GM12864 (cell line): ENCODE results near the gene STX19.
A peak's percentile ranks its signal among the peaks of the same experiment; 100 is the strongest.

Experiments used
- DNase-seq: peaks from one replicate; pipeline ENCODE4 v3.0.0-alpha.2; 2011; ENCODE audit warnings: low read depth
- H3K4me3 ChIP-seq: 2 replicates; pipeline ENCODE4 v1.5.1; 2011; ENCODE audit warnings: mild to moderate bottlenecking, low read depth, low read length, control low read depth
- TF ChIP-seq, protein P1 (sequence below): IDR thresholded peaks from 2 replicates; pipeline ENCODE4 v1.5.1; 2011; ENCODE audit warnings: low read depth, mild to moderate bottlenecking, moderate library complexity, low read length, control low read depth, inconsistent platforms; ENCODE audit errors: missing control alignments

STX19 gene

DNA sequence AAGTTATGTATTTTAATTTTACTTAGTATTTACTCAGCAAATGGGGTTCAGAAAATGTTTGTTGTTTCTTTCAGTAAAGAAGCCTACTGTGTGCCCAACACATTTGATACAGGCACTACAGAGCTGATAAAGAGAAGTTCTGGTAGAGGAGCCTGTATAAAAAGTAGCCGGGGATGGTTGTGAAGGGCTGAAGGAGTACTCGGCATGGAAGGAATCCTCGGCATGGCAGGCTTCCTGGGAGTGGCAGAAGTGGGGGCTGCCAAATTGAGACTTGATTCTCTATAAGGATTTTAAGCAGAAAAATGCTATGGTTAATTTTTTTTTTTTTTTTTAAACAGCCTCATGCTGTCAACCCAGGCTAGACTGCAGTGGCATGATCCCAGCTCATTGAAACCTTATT, 39.2 kb downstream of the STX19 start:
- TF ChIP-seq, protein P1, sequence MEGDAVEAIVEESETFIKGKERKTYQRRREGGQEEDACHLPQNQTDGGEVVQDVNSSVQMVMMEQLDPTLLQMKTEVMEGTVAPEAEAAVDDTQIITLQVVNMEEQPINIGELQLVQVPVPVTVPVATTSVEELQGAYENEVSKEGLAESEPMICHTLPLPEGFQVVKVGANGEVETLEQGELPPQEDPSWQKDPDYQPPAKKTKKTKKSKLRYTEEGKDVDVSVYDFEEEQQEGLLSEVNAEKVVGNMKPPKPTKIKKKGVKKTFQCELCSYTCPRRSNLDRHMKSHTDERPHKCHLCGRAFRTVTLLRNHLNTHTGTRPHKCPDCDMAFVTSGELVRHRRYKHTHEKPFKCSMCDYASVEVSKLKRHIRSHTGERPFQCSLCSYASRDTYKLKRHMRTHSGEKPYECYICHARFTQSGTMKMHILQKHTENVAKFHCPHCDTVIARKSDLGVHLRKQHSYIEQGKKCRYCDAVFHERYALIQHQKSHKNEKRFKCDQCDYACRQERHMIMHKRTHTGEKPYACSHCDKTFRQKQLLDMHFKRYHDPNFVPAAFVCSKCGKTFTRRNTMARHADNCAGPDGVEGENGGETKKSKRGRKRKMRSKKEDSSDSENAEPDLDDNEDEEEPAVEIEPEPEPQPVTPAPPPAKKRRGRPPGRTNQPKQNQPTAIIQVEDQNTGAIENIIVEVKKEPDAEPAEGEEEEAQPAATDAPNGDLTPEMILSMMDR: no peak
- H3K4me3 ChIP-seq: no peak overlapping the region
- no peak for DNase-seq

DNA sequence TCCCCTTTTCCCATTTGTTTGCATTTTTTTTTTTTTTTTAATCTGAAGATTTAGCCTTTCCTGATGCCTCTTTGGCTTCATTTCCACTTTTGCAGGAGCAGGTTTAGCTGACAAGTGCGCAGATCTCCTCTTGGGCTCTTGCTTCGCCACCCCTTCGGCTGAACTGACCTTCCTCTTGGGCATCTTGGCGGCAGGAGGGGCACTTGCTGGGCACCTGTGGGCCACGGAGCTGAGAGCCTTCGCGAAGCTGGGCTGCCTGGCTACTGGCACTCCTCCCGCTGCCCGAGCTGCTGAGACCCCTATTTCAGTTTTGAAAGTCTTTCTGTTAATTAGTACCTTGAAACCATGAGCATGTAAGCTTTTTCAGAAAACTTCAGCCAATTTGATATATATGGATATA, 39.6 kb downstream of the STX19 start:
- H3K4me3 ChIP-seq: no peak overlapping the region
- TF ChIP-seq, protein P1: no peak
- no peak for DNase-seq

DNA sequence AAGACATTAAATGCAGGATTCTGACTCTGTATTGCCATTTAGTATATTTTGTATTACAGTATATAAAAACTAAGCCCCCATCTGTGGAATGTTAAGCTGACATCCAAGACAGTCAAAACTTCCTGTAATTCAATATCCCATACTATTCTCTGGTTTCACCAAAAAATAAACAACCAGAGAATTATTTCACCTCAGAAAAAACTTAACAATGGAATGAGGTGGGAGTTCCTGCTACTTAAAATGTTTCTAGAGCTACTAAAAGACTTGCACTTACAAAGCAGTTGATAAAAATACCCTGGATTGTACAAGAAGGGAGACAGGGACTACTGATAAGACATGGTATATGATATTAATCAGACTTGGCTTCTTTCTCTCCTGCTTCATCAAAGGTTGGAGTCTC, 40.1 kb downstream of the STX19 start:
- no peak overlapping the region for H3K4me3 ChIP-seq
- TF ChIP-seq, protein P1: no peak
- no peak for DNase-seq

DNA sequence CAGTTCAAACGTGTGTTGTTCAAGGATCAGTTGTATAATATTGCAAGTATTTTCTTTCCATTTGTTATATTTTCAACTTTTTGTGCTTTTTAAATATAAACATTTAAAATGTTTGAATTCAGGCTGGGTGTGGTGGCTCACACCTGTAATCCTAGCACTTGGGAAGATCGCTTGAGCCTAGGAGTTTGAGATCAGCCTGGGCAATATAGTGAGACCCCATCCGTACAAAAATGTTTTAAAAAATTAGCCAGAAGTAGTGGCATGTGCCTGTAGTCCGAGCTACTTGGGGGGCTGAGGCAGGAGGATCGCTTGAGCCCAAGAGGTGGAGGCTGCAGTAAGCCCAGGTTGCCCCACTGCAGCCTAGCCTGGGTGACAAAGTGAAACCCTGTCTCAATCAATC, 43.8 kb downstream of the STX19 start:
- H3K4me3 ChIP-seq: no peak overlapping the region
- TF ChIP-seq, protein P1: no peak
- no peak for DNase-seq

DNA sequence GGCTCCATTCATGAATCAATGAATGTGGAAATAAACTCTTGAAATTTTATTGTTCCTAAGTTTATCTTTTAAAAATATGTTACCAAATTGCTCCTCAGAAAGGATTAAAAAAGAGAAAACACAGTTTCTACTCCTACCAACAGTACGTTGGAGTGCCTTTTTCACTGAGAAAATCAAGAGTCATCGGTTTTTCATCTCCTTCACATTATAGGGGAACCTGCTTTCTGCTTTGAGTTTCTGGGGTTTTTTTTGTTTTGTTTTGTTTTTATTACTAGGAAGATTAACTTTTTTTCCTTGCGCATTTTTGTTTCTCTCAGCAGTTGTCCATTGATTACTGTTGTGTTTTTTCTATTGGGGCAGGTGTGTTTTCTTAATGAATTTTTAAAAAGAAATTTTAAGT, 45.0 kb downstream of the STX19 start:
- no peak for DNase-seq
- no peak overlapping the region for H3K4me3 ChIP-seq
- TF ChIP-seq, protein P1: no peak

DNA sequence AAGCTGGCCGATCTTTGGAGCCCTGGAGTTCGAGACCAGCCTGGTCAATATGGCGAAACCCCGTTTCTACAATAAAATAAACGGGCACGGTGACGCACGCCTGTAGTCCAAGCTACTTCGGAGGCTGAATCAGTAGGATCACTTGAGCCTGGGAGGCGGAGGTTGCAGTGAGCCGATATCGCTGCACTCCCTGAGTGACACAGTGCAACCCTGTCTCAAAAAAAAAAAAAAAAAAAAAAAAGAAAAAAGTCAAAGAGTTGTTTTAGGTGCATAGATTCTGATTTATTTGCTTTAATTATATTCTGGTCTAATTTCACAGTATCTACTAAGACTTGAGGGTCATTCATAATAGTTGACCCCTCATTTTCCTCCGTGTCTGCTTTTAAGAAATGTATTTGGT, 46.7 kb downstream of the STX19 start:
- DNase-seq: no peak
- TF ChIP-seq, protein P1: no peak
- no peak overlapping the region for H3K4me3 ChIP-seq

DNA sequence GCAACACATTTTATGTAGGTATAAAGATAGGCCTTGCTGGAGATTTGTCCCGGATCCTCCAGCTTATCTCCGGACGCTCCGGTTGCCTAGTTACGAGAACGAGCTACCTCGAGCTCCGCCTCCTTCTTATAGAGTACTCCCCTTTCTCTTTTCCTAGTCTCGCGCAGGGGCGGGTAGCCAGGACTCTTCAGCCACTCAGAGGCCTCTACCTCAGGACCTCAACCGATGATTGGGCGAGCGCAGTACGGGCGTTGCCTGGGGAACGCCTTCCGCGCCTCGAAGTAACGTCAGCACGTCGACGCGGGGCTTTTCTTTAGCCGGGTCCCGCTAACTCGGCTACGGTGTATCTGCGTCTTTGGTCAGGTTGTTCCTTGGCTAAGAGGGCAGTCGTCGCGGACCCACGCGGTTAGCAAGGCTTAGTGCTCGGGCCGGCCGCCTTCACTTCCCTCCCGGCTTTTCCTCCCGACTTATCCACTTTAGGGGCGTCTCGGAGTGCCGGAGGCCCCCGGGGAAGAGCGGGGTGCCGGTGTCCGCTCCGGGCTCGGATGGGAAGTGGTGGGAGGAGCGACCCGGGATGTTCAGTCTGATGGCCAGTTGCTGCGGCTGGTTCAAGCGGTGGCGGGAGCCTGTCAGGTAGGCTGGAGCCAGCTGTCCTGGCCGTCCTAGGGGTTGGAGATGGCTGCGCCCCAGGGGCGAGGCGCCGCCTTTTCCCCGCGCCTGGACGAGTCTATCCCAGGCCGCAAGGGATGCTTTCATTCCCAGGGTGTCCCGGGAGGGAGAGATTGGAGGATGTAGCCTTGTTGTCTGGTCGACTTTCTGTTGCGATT, 48.3 kb downstream of the STX19 start, which contains the start of gene ARL13B:
Gene ARL13B, plus strand, starts transcription at position 306 of the 827 bp plus-strand sequence. Its CDS starts 269 bp downstream, at position 575.
- peak; percentile 93 for DNase-seq
- H3K4me3 ChIP-seq: peak within 1 kb of the TSS; percentile 80
- TF ChIP-seq, protein P1: no peak
